HepG2 (cell line): ENCODE results near the gene BAIAP2L1. TPM values are rescaled to one million over a fixed set of nuclear protein-coding genes. Genes with fewer than 3 reads are reported as not detected.

Experiments used
- CAMTA2 ChIP-seq: sonication (generic); formaldehyde crosslinking; IDR thresholded peaks from 2 replicates; pipeline ENCODE4 v1.4.0; 2020; ENCODE audit warnings: mild to moderate bottlenecking, missing genetic modification reagents, borderline replicate concordance
- CHCHD3 ChIP-seq: sonication (generic); formaldehyde crosslinking; IDR thresholded peaks from 2 replicates; pipeline ENCODE4 v1.8.0; 2022; ENCODE audit warnings: mild to moderate bottlenecking, missing genetic modification reagents, moderate library complexity
- JARID2 ChIP-seq: sonication (generic); formaldehyde crosslinking; IDR thresholded peaks from 2 replicates; pipeline ENCODE4 v1.8.1; 2023; ENCODE audit warnings: missing genetic modification reagents, inconsistent platforms; ENCODE audit not compliant: insufficient replicate concordance
- KMT2B ChIP-seq: IDR thresholded peaks from 2 replicates; pipeline ENCODE4 v1.6.1; 2016; ENCODE audit warnings: missing genetic modification reagents, missing compliant biosample characterization
- MTF1 ChIP-seq: sonication (generic); formaldehyde crosslinking; IDR thresholded peaks from 2 replicates; pipeline ENCODE4 v1.5.0; 2020; ENCODE audit warnings: missing genetic modification reagents
- NFATC3 ChIP-seq: sonication (generic); formaldehyde crosslinking; IDR thresholded peaks from 2 replicates; pipeline ENCODE4 v1.5.1; 2020; ENCODE audit warnings: mild to moderate bottlenecking, missing genetic modification reagents
- NFKB2 ChIP-seq: sonication (generic); formaldehyde crosslinking; IDR thresholded peaks from 2 replicates; pipeline ENCODE4 v1.4.0; 2020; ENCODE audit warnings: missing genetic modification reagents, borderline replicate concordance
- PBX3 ChIP-seq: sonication (generic); formaldehyde crosslinking; IDR thresholded peaks from 2 replicates; pipeline ENCODE4 v1.8.1; 2023; ENCODE audit warnings: missing genetic modification reagents, inconsistent platforms, borderline replicate concordance
- PITX1 ChIP-seq: sonication (generic); formaldehyde crosslinking; IDR thresholded peaks from 2 replicates; pipeline ENCODE4 v1.5.1; 2020; ENCODE audit warnings: mild to moderate bottlenecking, missing genetic modification reagents
- POLR2A ChIP-seq, 2 experiments: IDR thresholded peaks; 2 replicates each; pipeline ENCODE4 v1.6.1; 2011; ENCODE audit warnings: low read depth in 2 of 2, low read length in 2 of 2, mild to moderate bottlenecking in 1 of 2, moderate library complexity in 1 of 2; ENCODE audit not compliant: insufficient read depth in 1 of 2
- REST ChIP-seq, 2 experiments: IDR thresholded peaks; 2 replicates each; pipeline ENCODE4 v1.6.1; 2011 to 2012; ENCODE audit warnings: low read length in 2 of 2, borderline replicate concordance in 1 of 2, low read depth in 1 of 2, mild to moderate bottlenecking in 1 of 2, moderate library complexity in 1 of 2
- SNAPC5 ChIP-seq: sonication (generic); formaldehyde crosslinking; IDR thresholded peaks from 2 replicates; pipeline ENCODE4 v1.8.1; 2023; ENCODE audit warnings: mild to moderate bottlenecking, missing genetic modification reagents, borderline replicate concordance
- SP140L ChIP-seq: sonication (generic); formaldehyde crosslinking; IDR thresholded peaks from 2 replicates; pipeline ENCODE4 v1.4.0; 2020; ENCODE audit warnings: missing genetic modification reagents, borderline replicate concordance
- SPEN ChIP-seq: sonication (generic); formaldehyde crosslinking; IDR thresholded peaks from 2 replicates; pipeline ENCODE4 v1.5.1; 2020; ENCODE audit warnings: low read depth, mild to moderate bottlenecking, missing genetic modification reagents
- THAP7 ChIP-seq: sonication (generic); formaldehyde crosslinking; IDR thresholded peaks from 2 replicates; pipeline ENCODE4 v1.8.1; 2023; ENCODE audit warnings: mild to moderate bottlenecking, missing genetic modification reagents
- YEATS4 ChIP-seq: sonication (generic); formaldehyde crosslinking; IDR thresholded peaks from 2 replicates; pipeline ENCODE4 v1.4.0; 2020; ENCODE audit warnings: missing genetic modification reagents, borderline replicate concordance
- ZNF678 ChIP-seq: sonication (generic); formaldehyde crosslinking; IDR thresholded peaks from 2 replicates; pipeline ENCODE4 v1.4.0; 2020; ENCODE audit warnings: mild to moderate bottlenecking, missing genetic modification reagents
- ZNF746 ChIP-seq: sonication (generic); formaldehyde crosslinking; IDR thresholded peaks from 2 replicates; pipeline ENCODE4 v1.8.0; 2022; ENCODE audit warnings: mild to moderate bottlenecking, missing genetic modification reagents
- polyA plus RNA-seq, 8 experiments: library from polyadenylated mRNA; depleted of rRNA in 3 of 8; stranded (reverse) in 7 of 8; unstranded in 1 of 8; fragments of >200 nt; fragmentation: Illumina TruSeq in 4 of 8; extraction: Trizol in 4 of 8; gene quantifications; 2 replicates each; pipeline versions ENCODE4 v1.2.1 to v1.2.3, GENCODE V29; 2011 to 2016; ENCODE audit warnings: low read depth in 4 of 8, missing spikeins in 1 of 8, mixed read lengths in 1 of 8; ENCODE audit not compliant: insufficient read depth in 1 of 8
- total RNA-seq, 5 experiments: library from RNA; depleted of rRNA; stranded (reverse); fragments of >200 nt; fragmentation: Illumina TruSeq; extraction: Trizol; gene quantifications; 2 replicates each; pipeline ENCODE4 v1.2.3, GENCODE V29; 2016; ENCODE audit warnings: low read depth in 1 of 5
- TF ChIP-seq, protein P1 (sequence below): sonication (generic); formaldehyde crosslinking; IDR thresholded peaks from 2 replicates; pipeline ENCODE4 v1.5.0; 2020; ENCODE audit warnings: missing genetic modification reagents
- TF ChIP-seq, protein P2 (sequence below): sonication (generic); formaldehyde crosslinking; IDR thresholded peaks from 2 replicates; pipeline ENCODE4 v1.4.0; 2020; ENCODE audit warnings: mild to moderate bottlenecking, low read depth, missing genetic modification reagents

BAIAP2L1 gene
- total and polyA plus RNA-seq, 2 of the 13 experiments (the other 11 are each of a cell fraction or from before 2014, with no cell fraction given), result 13.0 to 21.5 TPM

- TF ChIP-seq POLR2A (IDR thresholded peaks at IDR 0.05; ENCODE audit: insufficient read depth in 1 of 2, low read depth in 2 of 2, low read length in 2 of 2) (peak; percentile 79 to 84), THAP7 (CRISPR knock-in tag) (no peak), KMT2B (no peak), SNAPC5 (CRISPR knock-in tag) (no peak), SPEN (peak; percentile 55; the same call in 1 of the 2 replicates), JARID2 (no peak), YEATS4 (CRISPR knock-in tag) (peak; percentile 44; the same call in 1 of the 2 replicates), PBX3 (CRISPR knock-in tag) (no peak), SP140L (CRISPR knock-in tag) (peak; percentile 35; the same call in 1 of the 2 replicates), ZNF746 (CRISPR knock-in tag) (peak; percentile 87), CHCHD3 (CRISPR knock-in tag) (no peak), NFATC3 (CRISPR knock-in tag) (no peak), CAMTA2 (CRISPR knock-in tag) (no peak), ZNF678 (CRISPR knock-in tag) (no peak), PITX1 (CRISPR knock-in tag) (peak; percentile 99), REST (IDR thresholded peaks at IDR 0.05; ENCODE audit: borderline replicate concordance in 1 of 2, low read depth in 1 of 2, low read length in 2 of 2) (peak in 1 of 2 experiments; percentile 59; a peak in 1 of 4 replicates), NFKB2 (CRISPR knock-in tag) (no peak), MTF1 (CRISPR knock-in tag) (no peak)
- TF ChIP-seq, protein P1, sequence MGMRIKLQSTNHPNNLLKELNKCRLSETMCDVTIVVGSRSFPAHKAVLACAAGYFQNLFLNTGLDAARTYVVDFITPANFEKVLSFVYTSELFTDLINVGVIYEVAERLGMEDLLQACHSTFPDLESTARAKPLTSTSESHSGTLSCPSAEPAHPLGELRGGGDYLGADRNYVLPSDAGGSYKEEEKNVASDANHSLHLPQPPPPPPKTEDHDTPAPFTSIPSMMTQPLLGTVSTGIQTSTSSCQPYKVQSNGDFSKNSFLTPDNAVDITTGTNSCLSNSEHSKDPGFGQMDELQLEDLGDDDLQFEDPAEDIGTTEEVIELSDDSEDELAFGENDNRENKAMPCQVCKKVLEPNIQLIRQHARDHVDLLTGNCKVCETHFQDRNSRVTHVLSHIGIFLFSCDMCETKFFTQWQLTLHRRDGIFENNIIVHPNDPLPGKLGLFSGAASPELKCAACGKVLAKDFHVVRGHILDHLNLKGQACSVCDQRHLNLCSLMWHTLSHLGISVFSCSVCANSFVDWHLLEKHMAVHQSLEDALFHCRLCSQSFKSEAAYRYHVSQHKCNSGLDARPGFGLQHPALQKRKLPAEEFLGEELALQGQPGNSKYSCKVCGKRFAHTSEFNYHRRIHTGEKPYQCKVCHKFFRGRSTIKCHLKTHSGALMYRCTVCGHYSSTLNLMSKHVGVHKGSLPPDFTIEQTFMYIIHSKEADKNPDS (CRISPR knock-in tag), result no peak
- TF ChIP-seq, protein P2, sequence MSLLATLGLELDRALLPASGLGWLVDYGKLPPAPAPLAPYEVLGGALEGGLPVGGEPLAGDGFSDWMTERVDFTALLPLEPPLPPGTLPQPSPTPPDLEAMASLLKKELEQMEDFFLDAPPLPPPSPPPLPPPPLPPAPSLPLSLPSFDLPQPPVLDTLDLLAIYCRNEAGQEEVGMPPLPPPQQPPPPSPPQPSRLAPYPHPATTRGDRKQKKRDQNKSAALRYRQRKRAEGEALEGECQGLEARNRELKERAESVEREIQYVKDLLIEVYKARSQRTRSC, result no peak; the same call in 1 of the 2 replicates
These were observed 17.9 kb upstream of the BAIAP2L1 start (continued) for GRCh38 chr7:98418636-98419315.
